GM19035 (cell line): Measurements from ENCODE around the gene EMILIN1.
"Not testable (repeated sequence)": the region's sequence is repeated elsewhere in the genome, so short reads cannot be mapped to it uniquely, and the experiment has no call there.

Experiments
- ATAC-seq: cut with Tn5 transposase; IDR thresholded peaks from one replicate; pipeline ENCODE4 v1.9.1; 2021; ENCODE audit not compliant: unreplicated experiment

Gene EMILIN1

DNA sequence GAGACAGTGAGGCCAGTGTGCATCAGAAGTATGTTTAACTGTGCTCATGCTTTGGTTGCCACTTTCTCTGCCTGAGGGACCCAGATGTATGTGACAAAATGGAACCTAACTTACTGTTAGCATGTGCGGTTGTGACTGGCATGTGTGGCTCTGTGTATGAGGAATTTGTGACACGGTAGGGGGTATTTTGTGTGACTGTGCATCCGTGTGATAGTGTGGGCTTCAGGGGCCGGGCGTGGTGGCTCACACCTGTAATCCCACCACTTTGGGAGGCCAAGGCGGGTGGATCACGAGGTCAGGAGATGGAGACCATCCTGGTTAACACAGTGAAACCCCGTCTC lies 40.9 kb downstream of the EMILIN1 start:
- ATAC-seq = not testable (repeated sequence)

GRCh38 chr2:27121906-27122305 lies 43.5 kb downstream of the EMILIN1 start:
- ATAC-seq = no peak

DNA sequence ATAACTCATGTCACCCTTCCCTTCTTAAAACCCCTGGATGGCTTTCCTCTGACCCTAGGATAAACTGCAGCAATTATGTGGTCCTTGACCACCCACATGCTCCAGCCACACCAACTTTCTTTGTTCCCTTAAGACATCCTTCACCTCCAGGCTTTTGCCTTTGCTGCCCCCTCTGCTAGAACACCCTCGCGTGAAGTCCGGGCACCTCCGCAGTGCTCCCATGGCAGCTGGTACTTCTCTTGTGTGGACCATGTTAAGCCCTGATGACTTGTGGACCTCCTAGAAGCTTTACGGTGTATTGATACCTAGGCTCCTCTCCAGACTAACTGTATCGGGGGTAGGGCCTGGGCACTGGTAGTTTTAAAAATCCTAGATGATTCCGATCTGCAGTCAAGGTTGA lies 44.4 kb downstream of the EMILIN1 start:
- ATAC-seq = no peak

DNA sequence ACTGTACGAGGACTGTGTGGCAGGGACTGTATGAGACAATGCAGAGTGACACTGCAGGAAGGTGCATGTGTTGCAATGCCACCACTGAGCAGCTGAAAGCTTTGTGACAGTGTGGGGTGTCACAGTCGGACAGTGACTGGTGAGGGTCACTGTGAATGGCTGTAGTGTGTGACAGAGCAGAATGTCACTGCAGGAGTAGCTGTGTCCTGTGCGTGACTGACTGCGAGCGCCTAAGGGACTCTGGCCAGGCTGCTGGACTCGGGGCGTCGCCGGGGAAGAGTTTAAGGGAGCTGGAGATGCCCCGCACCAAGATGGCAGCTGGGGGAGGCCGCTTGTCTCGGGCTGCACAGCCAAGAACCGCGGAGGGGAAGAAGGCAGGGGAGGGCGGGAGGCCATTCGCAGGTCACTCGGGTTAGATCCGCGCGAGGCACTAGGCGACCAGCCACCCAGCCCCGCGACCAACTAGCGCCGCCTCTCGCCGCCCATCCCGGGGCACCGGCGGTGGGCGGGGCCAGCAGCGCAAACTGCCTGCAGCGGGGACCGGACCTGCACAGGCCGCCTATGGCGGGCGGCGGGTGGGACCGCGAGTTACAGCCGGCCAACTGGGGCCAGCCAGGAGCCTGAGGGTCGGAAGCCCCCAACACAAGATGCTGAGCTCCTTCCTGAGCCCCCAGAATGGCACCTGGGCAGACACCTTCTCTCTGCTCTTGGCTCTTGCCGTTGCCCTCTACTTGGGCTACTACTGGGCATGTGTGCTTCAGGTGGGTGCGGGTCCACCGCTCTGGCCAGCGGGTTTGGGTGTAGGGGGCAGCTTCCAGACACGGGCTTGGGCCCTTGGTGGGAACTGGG lies 45.1 kb downstream of the EMILIN1 start, which contains the start of gene ABHD1:
TSS of gene ABHD1 (plus strand) at position 514 of the 849 bp plus-strand sequence. CDS start at position 648, 134 bp downstream.
- ATAC-seq = peak; percentile 59

GRCh38 chr2:27125104-27125503 lies 46.7 kb downstream of the EMILIN1 start:
- no peak for ATAC-seq

GRCh38 chr2:27126252-27126710 lies 47.9 kb downstream of the EMILIN1 start:
- ATAC-seq = no peak

- no peak for ATAC-seq
Measured at GRCh38 chr2:27127883-27128667, 49.7 kb downstream of the EMILIN1 start.

DNA sequence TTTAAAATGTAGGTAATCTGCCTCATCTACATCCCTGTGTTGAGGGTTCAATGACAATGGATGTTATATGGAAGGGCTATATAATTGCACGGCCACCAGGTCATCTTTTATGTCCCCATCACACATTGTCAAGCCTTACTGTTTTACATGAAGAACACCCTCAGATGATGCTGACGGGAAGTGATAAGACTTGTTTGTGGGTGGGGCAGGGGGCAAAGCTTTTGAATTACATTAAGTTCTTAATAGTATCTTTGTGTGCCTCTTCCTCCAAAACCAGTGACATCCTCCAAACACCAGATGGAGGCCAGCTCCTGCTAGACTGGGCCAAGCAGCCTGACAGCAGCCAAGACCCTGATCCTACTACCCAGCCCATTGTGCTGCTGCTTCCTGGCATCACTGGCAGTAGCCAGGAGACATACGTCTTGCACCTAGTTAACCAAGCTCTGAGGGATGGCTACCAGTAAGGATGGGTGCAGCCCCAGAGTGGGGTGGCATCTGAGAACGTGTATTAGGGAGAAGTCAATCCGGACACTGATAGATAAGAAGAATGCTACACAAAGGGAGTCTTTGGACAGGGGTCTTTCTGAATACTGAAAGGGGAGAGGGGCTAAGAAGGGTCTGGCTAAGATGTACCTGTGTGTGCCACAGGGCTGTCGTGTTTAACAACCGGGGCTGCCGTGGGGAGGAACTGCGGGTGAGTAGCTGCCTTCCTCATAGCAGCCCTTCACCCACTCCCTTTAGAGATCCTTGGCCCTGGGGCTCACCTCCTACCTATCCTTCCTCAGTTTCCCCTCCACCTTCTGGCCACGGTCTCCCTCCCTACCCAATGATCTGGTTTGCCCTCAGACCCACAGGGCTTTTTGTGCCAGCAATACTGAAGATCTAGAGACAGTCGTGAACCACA lies 50.5 kb downstream of the EMILIN1 start:
- ATAC-seq = no peak

DNA sequence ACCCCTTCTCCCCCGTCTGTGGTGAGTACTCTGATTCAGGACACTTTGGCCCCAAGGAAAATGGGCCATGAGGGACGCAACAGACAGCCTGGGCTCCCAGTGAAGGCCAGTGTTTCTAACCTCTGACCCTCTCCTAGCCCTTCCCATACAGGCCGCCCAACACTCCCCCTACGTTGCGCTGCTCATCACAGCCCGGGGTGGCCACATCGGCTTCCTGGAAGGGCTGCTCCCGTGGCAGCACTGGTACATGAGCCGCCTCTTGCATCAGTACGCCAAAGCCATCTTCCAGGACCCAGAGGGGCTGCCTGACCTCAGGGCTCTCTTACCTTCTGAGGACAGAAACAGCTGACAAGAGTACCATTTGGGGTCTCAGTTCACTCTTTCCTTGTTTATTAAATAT lies 52.0 kb downstream of the EMILIN1 start:
- ATAC-seq = no peak

DNA sequence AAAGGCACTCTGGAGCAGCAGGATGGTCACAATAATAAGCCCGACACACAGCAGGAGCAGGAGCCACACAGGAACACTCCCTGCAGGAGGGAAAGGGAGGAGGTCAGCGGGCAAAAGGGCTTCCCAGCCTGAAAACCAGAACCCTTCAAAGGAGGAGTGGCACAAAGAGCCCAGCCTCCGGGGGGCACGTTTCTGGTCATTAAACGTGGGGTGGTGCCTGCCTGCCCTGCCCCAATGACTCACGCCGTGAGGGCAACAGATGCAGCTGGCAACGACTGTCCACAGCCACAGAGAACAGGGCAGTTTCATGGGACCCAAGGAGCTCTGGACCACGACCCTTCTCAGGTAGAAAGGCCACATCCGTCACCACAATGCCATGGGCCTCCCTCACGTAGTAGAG lies 53.0 kb downstream of the EMILIN1 start:
- no peak for ATAC-seq

- no peak for ATAC-seq
Measured at GRCh38 chr2:27133195-27133875, 54.9 kb downstream of the EMILIN1 start.

DNA sequence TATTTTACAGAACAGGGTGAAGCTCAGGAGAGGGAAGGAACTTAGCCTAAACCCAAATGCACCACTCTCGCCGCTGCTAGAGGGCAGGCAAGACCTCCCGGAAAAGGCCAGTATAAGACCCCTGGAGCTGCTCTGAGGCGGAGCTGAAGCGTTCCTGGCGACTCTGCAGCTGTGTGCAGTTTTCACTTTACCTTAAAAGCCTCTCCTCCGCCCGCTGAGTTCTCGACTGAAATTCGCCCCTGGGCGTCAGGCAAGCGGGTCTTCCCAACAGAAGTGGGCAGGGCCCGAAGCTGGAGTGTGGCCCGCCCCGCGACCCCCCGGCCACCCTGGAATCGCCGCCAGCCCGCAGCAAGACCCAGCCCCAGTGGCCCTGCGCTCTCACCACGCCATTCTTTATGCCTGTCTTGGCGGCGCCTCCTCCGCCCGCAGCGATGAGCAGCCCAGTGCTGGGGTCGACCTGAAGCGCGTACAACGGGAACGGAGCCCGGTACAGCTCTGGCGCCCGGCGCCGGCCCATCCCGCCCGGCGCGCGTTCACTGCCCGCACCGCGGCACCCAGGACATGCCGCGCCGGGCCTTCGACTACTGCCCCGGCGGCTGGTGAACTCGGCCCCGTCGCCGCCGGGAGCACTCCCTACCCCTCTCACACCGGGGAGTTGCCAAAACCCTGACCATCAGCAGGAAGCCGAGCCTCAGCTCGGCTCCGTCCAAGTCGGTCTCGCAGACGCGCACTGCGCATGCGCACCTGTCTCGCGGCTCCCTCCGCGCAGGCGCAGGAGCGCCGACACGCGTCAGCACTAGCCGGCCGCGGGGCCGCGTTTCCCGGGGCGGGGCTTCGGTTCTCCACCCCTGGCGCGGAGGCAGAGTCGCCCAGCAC lies 55.7 kb downstream of the EMILIN1 start, which contains the start of gene PREB:
TSS of gene PREB (minus strand) at position 732 of the 876 bp plus-strand sequence. CDS start at position 517, 215 bp downstream.
- peak; percentile 88 for ATAC-seq

GRCh38 chr2:27134781-27135477 lies 56.5 kb downstream of the EMILIN1 start:
- no peak for ATAC-seq

GRCh38 chr2:27135478-27135955 lies 57.1 kb downstream of the EMILIN1 start:
- no peak for ATAC-seq
